ENCODE data around the gene SYCE1. TPM values are rescaled to one million over a fixed set of nuclear protein-coding genes. Genes with fewer than 3 reads are reported as not detected.
A peak's percentile ranks its signal among the peaks of the same experiment; 100 is the strongest.
"Not testable (repeated sequence)": the region's sequence is repeated elsewhere in the genome, so short reads cannot be mapped to it uniquely, and the experiment has no call there.

The SYCE1 gene
- total RNA-seq, 1 donor from 2014 or later = 0.87 TPM

GRCh38 chr10:133600657-133601056, 35.3 kb upstream of the SYCE1 start:
- Histone ChIP-seq H3K4me3 (no peak overlapping the region), H3K9me3 (no peaks in the 10 kb centered on the region), H3K4me1 (no peaks in the 10 kb centered on the region), H3K36me3 (no peaks in the 10 kb centered on the region), H3K27me3 (peaks cover 19% of the 10 kb centered on the region), H3K27ac (no peak overlapping the region)
- TF ChIP-seq CTCF (IDR thresholded peaks at IDR 0.05) = no peak
- intact Hi-C loops (cut with DNase I) = no loop called here
- no peak for ATAC-seq
- DNase-seq = no peak

- H3K4me1 ChIP-seq; H3K4me3 ChIP-seq; DNase-seq; H3K9me3 ChIP-seq; H3K27ac ChIP-seq; H3K36me3 ChIP-seq; ATAC-seq; intact Hi-C loops (cut with DNase I): not testable (repeated sequence)
- peaks cover 11% of the 10 kb centered on the region for H3K27me3 ChIP-seq
These were observed 34.5 kb upstream of the SYCE1 start for GRCh38 chr10:133599869-133600268.

GRCh38 chr10:133592716-133593115, 27.3 kb upstream of the SYCE1 start:
- H3K36me3 ChIP-seq = no peaks in the 10 kb centered on the region
- H3K4me1 ChIP-seq = no peaks in the 10 kb centered on the region
- no peaks in the 10 kb centered on the region for H3K27me3 ChIP-seq
- ATAC-seq (no peak), DNase-seq (no peak)
- intact Hi-C loops (cut with DNase I) = no loop called here
- H3K9me3 ChIP-seq = no peaks in the 10 kb centered on the region
- no peak for TF ChIP-seq CTCF (IDR thresholded peaks at IDR 0.05)
- no peak overlapping the region for H3K27ac ChIP-seq
- no peak overlapping the region for H3K4me3 ChIP-seq

GRCh38 chr10:133590970-133591359, 25.6 kb upstream of the SYCE1 start:
- intact Hi-C loops (cut with DNase I) = no loop called here
- Histone ChIP-seq H3K4me3 (no peak overlapping the region), H3K36me3 (no peaks in the 10 kb centered on the region), H3K27ac (no peak overlapping the region), H3K9me3 (no peaks in the 10 kb centered on the region), H3K27me3 (no peaks in the 10 kb centered on the region), H3K4me1 (no peaks in the 10 kb centered on the region)
- ATAC-seq (no peak), DNase-seq (no peak)
- TF ChIP-seq CTCF (IDR thresholded peaks at IDR 0.05) = no peak

- Histone ChIP-seq H3K4me3 (no peak overlapping the region), H3K27ac (no peak overlapping the region), H3K27me3 (no peaks in the 10 kb centered on the region), H3K9me3 (no peaks in the 10 kb centered on the region), H3K4me1 (no peaks in the 10 kb centered on the region), H3K36me3 (no peaks in the 10 kb centered on the region)
- no peak for TF ChIP-seq CTCF (IDR thresholded peaks at IDR 0.05)
- ATAC-seq (peak; percentile 34), DNase-seq (no peak)
- intact Hi-C loops (cut with DNase I) = no loop called here
These were observed 25.0 kb upstream of the SYCE1 start for GRCh38 chr10:133590226-133590969.

- H3K4me3 ChIP-seq; H3K4me1 ChIP-seq; intact Hi-C loops (cut with DNase I); H3K36me3 ChIP-seq; H3K27ac ChIP-seq; DNase-seq; H3K27me3 ChIP-seq: not testable (repeated sequence)
- ATAC-seq = peak; percentile 49
- H3K9me3 ChIP-seq = peaks cover 11% of the 10 kb centered on the region
These were observed 11.7 kb upstream of the SYCE1 start for GRCh38 chr10:133577037-133577436.

GRCh38 chr10:133573460-133573859, 8.1 kb upstream of the SYCE1 start:
- H3K4me3 ChIP-seq; H3K27ac ChIP-seq; H3K27me3 ChIP-seq; H3K36me3 ChIP-seq; intact Hi-C loops (cut with DNase I); H3K4me1 ChIP-seq; DNase-seq; ATAC-seq: not testable (repeated sequence)
- H3K9me3 ChIP-seq = peaks cover 11% of the 10 kb centered on the region

- H3K4me1 ChIP-seq; H3K36me3 ChIP-seq; H3K27me3 ChIP-seq; H3K4me3 ChIP-seq; DNase-seq; intact Hi-C loops (cut with DNase I); H3K27ac ChIP-seq; ATAC-seq: not testable (repeated sequence)
- peaks cover 11% of the 10 kb centered on the region for H3K9me3 ChIP-seq
These were observed 6.7 kb upstream of the SYCE1 start for GRCh38 chr10:133572055-133572454.

- intact Hi-C loops (cut with DNase I); H3K4me3 ChIP-seq; ATAC-seq; H3K4me1 ChIP-seq; H3K27ac ChIP-seq; DNase-seq; H3K36me3 ChIP-seq: not testable (repeated sequence)
- peaks cover 10% of the 10 kb centered on the region for H3K27me3 ChIP-seq
- peaks cover 11% of the 10 kb centered on the region for H3K9me3 ChIP-seq
These were observed 4.4 kb upstream of the SYCE1 start for GRCh38 chr10:133569801-133570200.

- Histone ChIP-seq H3K9me3 (peaks cover 11% of the 10 kb centered on the region), H3K27me3 (peaks cover 10% of the 10 kb centered on the region)
- DNase-seq; intact Hi-C loops (cut with DNase I); H3K36me3 ChIP-seq; H3K4me3 ChIP-seq; H3K27ac ChIP-seq; H3K4me1 ChIP-seq: not testable (repeated sequence)
- ATAC-seq = peak; percentile 17
These were observed 3.6 kb upstream of the SYCE1 start for GRCh38 chr10:133568831-133569527.

Measured in upper lobe of right lung (tissue), 1 donor.